Measurements from ENCODE around the gene COA3.
"Not testable (repeated sequence)": the region's sequence is repeated elsewhere in the genome, so short reads cannot be mapped to it uniquely, and the experiment has no call there.

COA3 gene

DNA sequence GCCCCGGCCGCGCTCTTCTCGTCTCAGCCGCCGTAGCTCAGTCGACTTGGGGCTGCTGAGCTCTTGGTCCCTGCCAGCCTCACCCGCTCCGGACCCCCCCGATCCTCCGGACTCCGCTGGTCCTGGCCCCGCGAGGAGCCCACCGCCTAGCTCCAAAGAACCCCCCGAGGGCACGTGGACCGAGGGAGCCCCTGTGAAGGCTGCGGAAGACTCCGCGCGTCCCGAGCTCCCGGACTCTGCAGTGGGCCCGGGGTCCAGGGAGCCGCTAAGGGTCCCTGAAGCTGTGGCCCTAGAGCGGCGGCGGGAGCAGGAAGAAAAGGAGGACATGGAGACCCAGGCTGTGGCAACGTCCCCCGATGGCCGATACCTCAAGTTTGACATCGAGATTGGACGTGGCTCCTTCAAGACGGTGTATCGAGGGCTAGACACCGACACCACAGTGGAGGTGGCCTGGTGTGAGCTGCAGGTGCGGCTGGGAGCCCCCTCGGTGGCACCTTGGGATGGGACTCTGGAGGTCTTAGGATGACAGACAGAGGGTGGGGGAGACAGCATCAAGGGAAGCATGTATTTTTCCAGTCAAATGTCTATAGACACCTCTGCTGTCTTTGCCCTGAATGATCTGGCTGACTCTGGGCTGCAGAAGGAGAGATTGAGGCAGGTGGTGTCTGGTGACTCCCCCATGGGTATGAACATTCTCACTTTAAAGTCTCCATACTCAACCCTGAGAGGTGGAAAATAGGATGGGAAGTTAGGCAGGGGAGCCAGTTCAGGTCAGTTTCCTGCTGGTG lies 17.5 kb downstream of the COA3 start:
- no peak for DNase-seq

DNA sequence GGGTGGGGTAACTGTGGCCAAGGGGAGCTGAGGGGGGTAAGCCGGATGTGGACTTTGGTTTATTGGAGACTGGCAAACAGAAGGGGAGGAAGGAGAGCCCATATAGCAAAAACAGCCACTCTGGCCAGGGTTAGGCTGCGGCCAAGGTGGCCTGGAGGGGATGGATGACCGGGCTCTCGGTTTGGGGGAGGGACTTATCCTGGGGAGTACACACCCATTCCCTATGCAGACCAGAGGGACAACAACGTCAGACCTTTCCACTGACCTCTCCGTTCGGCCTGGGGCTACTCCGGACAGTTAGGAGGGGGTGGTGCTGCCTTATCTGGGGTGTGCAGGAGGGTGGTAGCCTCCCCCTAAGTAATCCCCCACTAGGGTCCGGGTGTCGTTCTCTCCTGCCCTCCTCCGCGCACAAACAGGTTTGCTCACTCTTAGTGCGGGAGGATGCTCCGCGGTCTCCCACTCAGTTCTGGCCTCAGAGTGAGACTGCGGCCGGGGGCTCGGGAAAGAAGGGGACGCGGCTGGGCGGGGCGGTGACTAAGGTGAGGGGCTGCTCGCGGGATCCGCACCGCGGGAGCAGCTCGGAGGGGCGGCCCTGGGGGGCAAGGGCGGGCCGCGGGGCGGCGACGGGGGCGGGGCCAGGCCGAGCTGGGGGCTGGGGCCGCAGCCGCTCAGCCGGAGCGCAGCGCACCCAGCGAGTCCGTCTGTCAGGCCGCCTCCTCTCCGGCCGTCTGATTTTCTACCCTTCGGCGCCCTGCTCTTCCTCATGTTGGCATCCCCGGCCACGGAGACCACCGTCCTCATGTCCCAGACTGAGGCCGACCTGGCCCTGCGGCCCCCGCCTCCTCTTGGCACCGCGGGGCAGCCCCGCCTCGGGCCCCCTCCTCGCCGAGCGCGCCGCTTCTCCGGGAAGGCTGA lies 18.3 kb downstream of the COA3 start, which contains the start of gene WNK4:
WNK4 (plus strand) TSS at position 675 of the 915 bp plus-strand sequence; CDS start at position 764, 89 bp downstream.
- peak; percentile 43 for DNase-seq

DNA sequence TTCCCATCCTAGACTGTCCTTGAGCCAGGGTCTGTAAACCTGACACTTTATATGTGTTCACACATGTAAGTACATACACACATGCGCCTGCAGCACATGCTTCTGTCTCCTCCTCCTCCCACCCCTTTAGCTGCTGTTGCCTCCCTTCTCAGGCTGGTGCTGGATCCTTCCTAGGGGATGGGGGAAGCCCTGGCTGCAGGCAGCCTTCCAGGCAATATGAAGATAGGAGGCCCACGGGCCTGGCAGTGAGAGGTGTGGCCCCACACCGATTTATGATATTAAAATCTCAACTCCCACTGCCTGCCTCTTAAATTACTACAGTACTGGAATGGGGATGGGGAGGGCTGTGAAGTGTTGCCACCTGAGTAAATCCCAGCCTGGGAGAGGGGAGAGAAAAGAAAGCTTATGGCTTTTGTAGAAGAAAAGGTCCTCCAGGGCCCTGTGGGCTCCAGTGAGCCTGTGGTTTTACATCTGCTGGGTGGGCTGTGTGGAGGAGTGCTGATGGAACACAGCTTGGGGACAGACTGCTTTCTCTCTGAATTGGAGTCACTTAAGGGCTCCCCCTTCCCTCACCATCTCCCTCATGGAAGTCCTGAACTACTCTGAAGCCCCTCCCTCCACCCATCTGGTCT lies 19.1 kb downstream of the COA3 start:
- no peak for DNase-seq

DNA sequence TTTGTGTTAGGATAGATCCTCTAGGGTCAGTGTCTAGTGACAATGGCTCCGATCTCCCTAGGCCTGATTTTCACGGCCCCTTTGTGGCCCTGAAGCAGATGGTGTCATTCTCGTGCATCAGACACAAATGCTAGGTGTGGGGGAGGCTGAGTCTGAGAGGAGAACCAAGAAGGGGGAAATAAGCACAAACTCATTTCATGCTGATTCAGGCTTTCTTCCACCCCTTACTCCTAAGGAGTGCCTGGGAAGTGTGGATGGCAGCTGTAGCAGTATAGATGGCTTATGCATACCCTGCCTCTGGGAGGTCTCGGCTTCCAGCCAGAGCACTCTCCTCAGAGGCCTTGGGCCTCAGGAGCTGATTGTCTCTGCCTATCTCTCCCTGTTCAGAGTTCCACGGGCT lies 19.9 kb downstream of the COA3 start:
- no peak for DNase-seq

DNA sequence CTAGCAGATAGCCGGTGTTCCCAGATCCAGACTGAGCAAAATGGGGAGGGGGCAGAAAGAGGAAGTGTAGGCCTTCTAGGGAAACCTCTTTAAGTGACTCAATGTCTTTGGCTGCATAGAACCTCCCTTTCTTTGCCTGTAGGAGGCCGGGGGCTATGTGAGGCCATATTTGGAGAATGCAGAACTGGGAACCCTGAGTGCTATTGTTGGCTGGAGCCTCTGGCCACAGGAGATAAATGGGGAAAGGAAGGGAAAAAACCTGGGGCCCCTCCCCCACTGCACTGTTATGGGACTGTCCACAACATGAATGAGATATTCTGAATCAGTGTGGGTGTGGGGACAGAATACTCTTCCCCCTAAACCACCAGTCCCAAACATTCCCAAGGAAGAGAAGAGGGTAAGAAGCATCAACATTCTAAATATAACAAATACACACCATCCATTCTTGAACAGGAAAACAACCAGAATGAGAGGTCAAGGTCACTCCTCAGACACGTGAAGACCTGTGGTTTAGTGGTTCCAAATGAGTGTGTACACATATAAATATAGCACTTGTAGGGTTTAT lies 22.9 kb downstream of the COA3 start:
- DNase-seq: no peak

DNA sequence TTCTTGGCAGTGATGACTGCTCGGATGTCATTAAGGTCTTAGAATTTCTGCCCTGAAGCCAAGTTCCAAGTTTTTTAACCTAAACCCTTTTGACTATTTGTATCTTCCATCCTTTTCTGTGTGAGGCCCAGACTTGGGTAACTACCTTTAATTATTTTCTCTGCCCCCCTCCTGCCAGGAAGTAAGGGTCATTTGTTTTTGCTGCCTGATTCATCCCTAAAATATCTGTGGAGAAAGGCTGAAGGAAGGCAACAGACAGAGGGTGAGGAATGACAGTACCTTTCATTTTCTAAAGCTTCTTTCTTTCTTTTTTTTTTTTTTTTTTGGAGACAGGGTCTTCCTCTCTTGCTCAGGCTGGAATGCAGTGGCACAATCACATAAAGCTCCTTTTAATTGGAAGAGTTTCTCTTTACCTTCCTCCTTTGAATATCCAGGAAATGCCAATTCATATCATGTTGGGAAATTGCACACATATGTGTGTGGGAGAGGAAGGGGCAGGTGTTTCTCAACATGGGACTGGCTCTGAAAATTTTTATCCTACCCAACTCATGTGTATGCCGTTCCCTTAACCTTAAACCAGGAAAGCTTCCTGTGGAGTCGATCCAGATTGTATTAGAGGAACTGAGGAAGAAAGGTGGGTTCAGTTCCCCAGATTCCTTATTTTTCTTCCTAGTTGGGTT lies 24.3 kb downstream of the COA3 start:
- DNase-seq: no peak

DNA sequence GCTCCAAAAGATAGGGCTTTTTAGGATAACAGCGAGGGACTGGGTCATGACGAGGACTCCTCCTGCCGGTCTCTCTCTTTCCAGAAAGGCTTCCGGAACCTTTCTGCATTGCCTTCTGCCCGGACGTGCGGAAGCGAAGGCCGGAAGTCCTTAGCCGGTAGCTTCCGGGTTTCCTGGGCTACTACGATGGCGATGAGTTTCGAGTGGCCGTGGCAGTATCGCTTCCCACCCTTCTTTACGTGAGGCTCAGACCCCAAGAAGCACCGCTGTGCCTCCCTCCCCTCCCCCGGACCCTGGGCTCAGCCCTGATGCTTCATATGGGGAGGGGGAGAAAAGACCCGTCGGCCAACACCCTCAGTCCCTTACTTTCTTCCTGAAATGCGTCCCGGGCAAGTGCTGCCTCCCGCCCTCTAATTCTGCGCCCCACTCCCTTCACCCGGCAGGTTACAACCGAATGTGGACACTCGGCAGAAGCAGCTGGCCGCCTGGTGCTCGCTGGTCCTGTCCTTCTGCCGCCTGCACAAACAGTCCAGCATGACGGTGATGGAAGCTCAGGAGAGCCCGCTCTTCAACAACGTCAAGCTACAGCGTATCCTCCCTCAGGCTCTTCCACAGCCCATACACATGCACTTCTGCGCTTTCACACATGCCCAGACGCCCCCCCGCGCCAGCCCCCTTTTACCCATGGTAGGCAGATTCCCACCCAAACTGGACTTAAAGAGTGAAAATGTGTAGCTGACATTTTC lies 25.0 kb downstream of the COA3 start, which contains the start of gene VPS25:
VPS25 (plus strand) TSS at position 160 of the 746 bp plus-strand sequence; CDS start at position 187, 27 bp downstream.
- peak; percentile 84 for DNase-seq

DNA sequence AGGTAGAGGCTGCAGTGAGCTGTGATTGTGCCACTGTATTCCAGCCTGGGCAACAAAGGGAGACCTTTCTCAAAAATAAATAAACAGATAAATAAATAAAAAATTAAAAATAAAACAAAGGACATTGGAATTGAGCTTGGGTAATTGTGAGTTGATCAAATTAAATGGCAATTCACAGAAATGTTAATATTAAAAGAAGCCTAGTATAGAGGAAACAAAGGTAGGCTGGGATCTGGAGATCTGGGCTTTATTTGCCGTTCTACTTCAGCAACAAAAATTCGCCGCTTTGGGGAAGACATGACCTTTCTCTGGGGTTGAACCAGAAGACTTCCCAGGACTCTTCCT lies 25.6 kb downstream of the COA3 start:
- DNase-seq: no peak

DNA sequence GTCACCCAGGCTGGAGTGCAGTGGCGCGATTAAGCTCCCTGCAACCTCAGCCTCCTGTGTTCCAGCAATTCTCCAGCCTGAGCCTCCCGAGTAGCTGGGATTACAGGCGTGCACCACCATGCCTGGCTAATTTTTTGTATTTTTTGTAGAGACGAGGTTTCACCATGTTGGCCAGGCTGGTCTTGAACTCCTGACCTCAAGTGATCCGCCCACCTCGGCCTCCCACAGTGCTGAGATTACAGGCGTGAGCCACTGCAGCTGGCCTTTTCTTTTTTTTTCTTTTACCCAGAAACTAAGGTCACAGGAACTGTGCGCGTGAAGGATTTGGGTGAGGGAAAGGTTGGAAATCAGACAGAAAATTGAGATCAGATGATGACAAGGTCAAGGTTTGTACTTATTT lies 28.5 kb downstream of the COA3 start:
- DNase-seq: not testable (repeated sequence)

DNA sequence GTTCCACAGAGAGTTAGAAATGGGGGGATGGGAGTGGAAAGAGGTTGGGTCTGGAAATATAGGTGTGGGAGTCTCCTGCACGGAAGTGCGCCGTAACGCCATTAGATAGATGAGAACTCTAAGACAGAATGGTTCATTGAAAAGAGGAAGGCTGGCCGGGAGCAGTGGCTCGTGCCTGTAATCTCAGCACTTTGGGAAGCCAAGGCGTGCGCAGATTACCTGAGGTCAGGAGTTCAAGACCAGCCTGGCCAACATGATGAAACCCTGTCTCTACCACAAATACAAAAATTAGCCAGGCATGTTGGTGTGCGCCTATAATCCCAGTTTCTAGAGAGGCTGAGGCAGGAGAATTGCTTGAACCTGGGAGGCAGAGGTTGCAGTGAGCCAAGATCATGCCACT lies 30.5 kb downstream of the COA3 start:
- not testable (repeated sequence) for DNase-seq

DNA sequence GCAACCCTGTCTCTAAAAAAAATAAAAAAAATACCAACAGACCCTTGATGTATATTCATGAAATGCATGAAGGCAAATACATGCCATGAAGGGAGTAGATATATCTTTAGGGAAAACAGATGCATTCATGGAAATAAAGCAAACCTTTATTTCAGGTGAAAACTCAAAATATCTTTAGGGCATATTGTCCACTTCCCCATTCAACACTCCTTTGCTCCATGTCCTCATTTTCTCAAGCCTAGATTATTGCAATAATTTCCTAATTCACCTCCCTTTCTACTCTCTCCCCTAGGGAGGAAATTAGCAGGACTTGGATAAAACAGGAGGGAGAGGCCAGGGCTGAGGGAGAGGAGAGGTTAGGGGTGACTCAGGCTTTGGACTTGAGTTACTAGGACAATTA lies 31.0 kb downstream of the COA3 start:
- DNase-seq: no peak

DNA sequence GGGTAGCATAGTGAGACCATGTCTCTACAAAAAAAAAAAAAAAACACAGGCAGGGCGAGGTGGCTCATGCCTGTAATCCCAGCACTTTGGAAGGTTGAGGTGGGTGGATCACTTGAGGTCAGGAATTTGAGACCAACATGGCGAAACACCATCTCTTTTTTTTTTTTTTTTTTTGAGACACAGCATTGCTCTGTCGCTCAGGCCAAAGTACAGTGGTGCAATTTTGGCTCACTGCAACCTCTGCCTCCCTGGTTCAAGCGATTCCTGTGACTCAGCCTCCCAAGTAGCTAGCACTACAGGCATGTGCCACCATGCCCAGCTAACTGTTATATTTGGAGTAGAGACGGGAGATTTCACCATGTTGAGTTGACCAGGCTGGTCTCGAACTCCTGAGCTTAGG lies 32.4 kb downstream of the COA3 start:
- DNase-seq: no peak

DNA sequence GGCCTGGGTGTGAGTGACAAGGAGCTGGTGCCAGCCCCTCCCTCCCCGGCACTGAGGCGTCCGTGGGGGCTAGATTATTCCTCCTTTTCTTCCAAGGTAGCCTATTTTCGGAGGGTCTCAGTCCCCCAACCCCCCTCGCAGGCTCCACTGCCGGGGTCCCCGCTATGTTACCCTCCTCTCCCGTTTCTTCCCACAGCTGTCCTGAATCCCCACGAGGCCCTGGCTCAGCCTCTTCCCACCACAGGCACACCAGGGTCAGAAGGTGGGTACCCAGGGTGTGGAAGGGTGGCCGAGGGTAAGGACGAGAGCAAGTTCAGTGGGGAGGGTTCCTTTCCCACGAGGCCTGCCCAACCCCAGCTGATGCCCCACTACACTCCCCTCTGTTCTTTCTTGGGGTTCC lies 36.9 kb downstream of the COA3 start:
- no peak for DNase-seq

DNA sequence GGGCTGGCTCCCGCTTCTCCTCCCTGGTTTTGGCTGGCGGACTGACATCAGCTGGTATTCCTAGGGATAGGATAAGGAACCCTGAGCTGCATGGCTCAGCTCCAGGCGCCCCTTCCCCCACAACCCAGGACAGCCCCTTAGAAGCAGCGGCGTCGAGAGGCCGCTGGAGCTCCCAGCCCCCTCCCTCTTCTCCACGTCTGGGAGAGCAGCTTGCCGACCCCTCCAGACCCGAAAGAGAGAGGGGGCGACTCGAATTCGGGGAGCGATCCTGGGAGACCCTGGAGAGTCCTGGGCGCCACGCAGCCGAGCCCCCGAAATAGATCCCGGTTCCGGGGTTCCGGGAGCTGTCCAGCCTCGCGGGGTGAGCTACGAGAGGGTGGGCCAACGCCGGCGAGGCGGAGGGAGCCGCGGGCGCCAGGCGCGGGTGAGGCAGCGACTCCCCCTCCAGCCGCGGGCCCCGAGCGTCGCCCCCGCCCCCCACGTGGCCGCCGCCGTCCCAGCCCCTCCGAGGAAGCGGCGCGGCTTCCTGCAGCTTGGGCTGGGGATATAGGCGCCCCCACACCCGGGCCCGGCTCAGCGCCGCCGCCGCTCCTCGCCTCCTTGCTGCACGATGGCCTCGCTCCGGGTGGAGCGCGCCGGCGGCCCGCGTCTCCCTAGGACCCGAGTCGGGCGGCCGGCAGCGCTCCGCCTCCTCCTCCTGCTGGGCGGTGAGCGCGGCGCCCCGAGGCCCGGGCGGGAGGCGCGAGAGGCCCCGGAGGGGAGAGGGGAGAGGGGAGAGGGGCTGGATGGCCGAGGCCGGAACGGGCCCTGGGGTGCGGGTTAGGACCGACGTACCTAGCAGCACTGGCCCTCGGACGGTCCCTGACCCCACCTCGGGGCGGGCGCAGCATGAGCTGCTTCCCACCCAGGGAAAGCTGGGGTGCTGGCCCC lies 37.6 kb downstream of the COA3 start, which contains the start of gene RAMP2:
RAMP2 (plus strand) TSS at position 576 of the 930 bp plus-strand sequence; CDS start at position 611, 35 bp downstream.
- DNase-seq: peak; percentile 45

DNA sequence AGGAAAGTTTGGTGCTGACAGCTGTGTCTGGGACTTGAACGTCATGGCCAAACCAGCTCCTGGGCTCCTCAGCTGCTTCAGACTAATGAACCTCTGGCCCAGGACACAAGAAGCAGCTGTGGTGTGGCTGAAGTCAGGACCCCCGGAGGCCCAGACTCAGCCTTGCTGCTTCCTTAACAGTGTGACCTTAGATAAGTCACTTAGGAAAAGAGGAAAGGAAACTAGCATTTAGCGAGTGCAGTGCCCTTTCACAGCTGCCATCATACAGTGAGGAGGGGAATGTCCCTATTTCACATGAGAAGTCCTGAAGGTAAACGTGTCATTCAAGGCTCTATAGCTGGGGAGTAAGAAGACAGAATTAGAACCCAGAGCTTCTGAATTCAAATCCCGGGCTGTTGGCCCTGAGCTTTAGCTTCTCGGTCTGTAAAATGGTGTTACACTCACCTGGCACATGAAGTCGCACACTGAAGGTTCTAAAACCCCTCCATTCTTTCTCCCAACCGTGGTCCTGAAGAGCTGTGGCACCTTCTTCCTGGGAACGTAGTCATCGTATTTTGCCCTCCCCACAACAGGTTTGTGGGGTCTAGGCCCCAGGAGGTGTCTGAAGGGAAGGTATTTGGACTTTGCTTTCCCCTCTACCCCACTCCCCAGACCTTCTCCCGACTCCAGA lies 38.4 kb downstream of the COA3 start:
- DNase-seq: no peak

DNA sequence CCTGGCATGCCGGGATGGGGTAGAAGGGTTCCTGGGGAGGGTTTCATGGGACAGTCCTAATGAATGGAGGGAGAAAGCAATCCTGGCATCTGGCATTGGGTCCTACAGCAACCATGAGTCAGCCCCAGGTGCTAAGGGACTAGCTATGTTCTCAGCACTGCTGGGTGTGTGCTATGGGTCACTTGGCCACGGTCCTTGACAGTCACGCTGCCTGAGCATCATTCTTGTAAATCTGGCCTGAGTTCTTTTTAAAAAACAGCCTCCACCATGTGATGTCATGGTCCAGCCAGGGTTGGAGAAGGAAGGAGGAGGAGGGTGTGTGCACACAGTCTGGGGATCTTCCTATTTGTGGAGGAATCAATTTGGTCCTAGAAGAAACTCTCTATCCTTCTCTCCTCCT lies 43.7 kb downstream of the COA3 start:
- DNase-seq: no peak

DNA sequence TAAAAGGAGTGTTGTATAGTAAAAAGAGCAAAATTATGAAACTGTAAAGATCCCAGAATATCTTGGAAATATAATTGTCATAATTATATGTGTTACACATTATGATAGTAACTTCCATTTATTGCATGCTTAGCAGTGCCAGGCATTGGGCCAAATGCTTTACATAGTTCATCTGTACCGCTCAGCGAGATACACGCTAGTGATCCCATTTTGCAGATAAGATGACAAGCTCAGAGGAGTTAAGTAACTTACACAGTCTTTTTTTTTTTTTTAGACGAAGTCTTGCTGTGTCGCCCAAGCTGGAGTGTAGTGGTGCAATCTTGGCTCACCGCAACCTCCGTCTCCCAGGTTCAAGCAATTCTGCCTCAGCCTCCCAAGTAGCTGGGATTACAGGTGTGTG lies 46.9 kb downstream of the COA3 start:
- no peak for DNase-seq

DNA sequence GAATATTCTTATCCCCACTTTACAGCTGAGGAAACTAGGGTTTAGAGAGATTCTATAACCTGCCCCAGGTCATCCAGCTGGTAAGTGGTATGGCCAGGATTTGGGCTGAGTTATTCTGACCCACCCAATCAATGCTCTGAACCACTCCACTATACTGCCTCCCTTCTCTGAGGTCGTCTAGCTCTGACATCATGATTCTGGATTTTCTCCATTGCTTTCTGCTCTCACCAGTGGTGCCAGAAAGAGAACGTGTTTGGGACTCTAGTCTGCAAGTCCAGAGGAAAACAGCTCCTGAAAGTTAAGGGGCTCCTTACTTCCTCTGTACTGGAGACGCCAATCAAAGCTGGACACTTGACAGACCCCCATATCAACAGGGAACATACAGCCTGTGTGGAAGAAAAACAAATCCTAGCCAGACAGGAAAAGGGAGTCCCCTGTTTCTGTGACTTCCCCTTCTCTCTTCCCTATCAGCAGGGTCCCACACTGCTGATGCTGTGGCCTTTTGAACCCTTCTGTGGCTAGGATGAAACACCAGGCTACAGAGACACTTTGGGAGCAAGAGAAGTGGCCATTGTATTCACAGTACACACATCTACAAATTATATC lies 47.7 kb downstream of the COA3 start:
- DNase-seq: no peak

All from NCI-H146 (cell line).